ENCODE data around the gene CITED4.

Gene CITED4

GRCh38 chr1:40831001-40831732 is 31.0 kb downstream of the CITED4 start:
- no peak for DNase-seq

GRCh38 chr1:40830419-40830943 is 31.7 kb downstream of the CITED4 start:
- DNase-seq, result no peak

- no peak for DNase-seq
Observed at GRCh38 chr1:40829631-40830245, 32.4 kb downstream of the CITED4 start.

- DNase-seq, result no peak
Observed at GRCh38 chr1:40825996-40826395, 36.2 kb downstream of the CITED4 start.

GRCh38 chr1:40825435-40825788 is 36.8 kb downstream of the CITED4 start:
- DNase-seq, result no peak

- DNase-seq, result no peak
Observed at GRCh38 chr1:40824591-40825434, 37.4 kb downstream of the CITED4 start.

- no peak for DNase-seq
Observed at GRCh38 chr1:40823983-40824382, 38.2 kb downstream of the CITED4 start.

GRCh38 chr1:40823345-40823744 is 38.8 kb downstream of the CITED4 start:
- no peak for DNase-seq

GRCh38 chr1:40822890-40823289 is 39.3 kb downstream of the CITED4 start:
- DNase-seq, result no peak

GRCh38 chr1:40820911-40821693 is 41.1 kb downstream of the CITED4 start:
- no peak for DNase-seq

GRCh38 chr1:40820251-40820797 is 41.8 kb downstream of the CITED4 start:
- DNase-seq, result no peak

GRCh38 chr1:40819101-40819500 is 43.1 kb downstream of the CITED4 start:
- no peak for DNase-seq

GRCh38 chr1:40818264-40818961 is 43.8 kb downstream of the CITED4 start:
- DNase-seq, result peak; percentile 67

- DNase-seq, result no peak
Observed at GRCh38 chr1:40817791-40818263, 44.3 kb downstream of the CITED4 start.

- no peak for DNase-seq
Observed at GRCh38 chr1:40815420-40815819, 46.7 kb downstream of the CITED4 start.
